Measurements from ENCODE around the gene MBP. TPM values are rescaled to one million over a fixed set of nuclear protein-coding genes. Genes with fewer than 3 reads are reported as not detected.

Gene MBP
- total RNA-seq, 4 donors from 2014 or later, result 28.6 to 55.0 (median 50.4) TPM

DNA sequence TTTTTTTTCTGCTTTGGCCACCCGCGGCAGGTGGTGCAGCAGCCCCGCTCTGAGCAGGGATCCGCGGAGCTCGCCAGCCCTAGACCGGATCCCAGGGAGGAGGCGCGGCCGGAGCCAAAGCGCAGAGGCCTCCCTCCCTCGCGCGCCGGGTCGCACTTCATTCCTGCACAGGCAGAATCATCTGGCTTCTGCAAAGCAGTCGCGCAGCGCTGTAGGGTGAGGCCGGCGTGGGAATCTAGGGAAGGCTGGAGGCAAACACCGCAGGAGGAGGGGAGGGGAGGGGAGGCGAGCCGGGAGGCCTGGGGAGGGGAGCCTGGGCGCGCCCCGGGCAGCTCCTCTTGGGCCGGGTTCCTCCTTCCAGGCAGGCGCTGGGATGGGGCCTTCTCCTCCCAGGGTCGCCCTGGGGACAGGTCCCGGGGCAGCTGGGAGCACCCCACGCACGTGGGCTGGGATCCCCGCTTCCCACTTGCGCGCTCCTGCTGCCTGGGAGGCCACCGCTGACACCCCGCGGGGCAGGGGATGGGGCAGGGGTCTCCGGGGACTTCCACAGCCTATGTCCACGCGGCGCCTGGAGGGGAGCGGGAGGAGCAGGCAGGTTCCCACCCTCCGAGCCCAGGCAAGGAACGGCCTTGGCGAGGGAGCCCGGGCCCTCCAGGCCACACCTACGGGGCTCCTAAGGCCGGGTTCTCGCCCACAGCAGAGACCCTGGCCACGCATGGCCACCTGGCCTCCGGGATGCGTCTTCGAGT lies 45.0 kb downstream of the MBP start:
- in situ Hi-C loops (cut with MboI; ENCODE audit: low sequenced_read_pairs in 4 of 4), result loop anchor here in 1 of 4 donors (5.0 kb wide), 1 partner anchor 40 kb away; no protein-coding TSS in a partner anchor
- Histone ChIP-seq H3K4me1 (peaks cover 72 to 89% of the 10 kb centered on the region in 2 donors), H3K27ac (peak overlapping the region; percentile 88 to 97 (median 94)), H3K36me3 (no peaks in the 10 kb centered on the region), H3K4me3 (peak overlapping the region; percentile 48 to 56 (median 50)), H3K9me3 (no peaks in the 10 kb centered on the region), H3K27me3 (no peaks in the 10 kb centered on the region)
- intact Hi-C loops (cut with DNase I; ENCODE audit: low total_unique reads), result loop anchor here (1.0 kb wide), 1 partner anchor 27 kb away; no protein-coding TSS in a partner anchor
- no peak for TF ChIP-seq POLR2A (IDR thresholded peaks at IDR 0.05)
- TF ChIP-seq, protein P1, sequence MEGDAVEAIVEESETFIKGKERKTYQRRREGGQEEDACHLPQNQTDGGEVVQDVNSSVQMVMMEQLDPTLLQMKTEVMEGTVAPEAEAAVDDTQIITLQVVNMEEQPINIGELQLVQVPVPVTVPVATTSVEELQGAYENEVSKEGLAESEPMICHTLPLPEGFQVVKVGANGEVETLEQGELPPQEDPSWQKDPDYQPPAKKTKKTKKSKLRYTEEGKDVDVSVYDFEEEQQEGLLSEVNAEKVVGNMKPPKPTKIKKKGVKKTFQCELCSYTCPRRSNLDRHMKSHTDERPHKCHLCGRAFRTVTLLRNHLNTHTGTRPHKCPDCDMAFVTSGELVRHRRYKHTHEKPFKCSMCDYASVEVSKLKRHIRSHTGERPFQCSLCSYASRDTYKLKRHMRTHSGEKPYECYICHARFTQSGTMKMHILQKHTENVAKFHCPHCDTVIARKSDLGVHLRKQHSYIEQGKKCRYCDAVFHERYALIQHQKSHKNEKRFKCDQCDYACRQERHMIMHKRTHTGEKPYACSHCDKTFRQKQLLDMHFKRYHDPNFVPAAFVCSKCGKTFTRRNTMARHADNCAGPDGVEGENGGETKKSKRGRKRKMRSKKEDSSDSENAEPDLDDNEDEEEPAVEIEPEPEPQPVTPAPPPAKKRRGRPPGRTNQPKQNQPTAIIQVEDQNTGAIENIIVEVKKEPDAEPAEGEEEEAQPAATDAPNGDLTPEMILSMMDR (IDR thresholded peaks at IDR 0.05 in 4 of 5, conservative IDR thresholded peaks at IDR 0.05 in 1 of 5), result no peak
- ATAC-seq, result peak; percentile 13 to 16
- no peak for DNase-seq

DNA sequence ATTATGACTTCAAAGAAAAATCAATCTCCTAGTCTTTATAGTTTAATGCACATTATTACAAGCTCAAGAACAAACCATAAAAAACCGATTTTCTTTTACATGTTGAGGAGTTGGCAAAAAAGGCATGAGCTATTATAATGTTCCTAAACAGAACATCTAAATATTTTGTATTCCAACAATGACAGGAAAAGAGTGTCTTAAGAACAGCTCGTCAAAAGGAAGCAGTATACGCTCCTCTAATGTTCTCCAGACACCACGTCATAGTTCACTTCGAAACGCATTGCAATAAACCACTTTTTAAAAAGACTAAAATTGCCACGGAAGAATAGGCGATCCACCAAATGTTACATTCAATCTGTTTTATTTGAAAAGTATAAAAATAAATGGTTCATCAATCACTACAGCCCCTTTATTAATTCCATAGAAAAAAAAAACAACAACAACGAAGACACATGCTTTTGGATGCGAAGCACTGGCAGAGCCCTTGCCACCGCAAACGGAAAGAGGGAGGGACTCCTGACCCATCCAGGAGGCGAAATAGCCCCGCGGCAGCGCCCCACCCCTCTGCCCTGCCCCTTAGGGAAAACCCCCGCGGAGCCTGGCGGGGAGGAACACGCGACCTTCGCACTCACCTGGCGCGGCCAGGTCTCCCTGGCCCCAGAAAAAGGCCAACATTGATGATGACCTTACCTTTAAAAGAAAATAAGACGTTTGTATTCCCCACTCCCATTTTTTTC lies 45.8 kb downstream of the MBP start:
- Histone ChIP-seq H3K9me3 (no peaks in the 10 kb centered on the region), H3K4me1 (peaks cover 71 to 90% of the 10 kb centered on the region in 2 donors), H3K27me3 (no peaks in the 10 kb centered on the region), H3K36me3 (no peaks in the 10 kb centered on the region), H3K27ac (peak overlapping the region; percentile 88 to 97 (median 94)), H3K4me3 (peak overlapping the region; percentile 48 to 56 (median 50))
- intact Hi-C loops (cut with DNase I; ENCODE audit: low total_unique reads), result no loop called here
- ATAC-seq (peak; percentile 21 to 30), DNase-seq (peak; percentile 62 to 73)
- peak; percentile 53 to 58 for TF ChIP-seq POLR2A (IDR thresholded peaks at IDR 0.05)
- TF ChIP-seq, protein P1 (IDR thresholded peaks at IDR 0.05 in 4 of 5, conservative IDR thresholded peaks at IDR 0.05 in 1 of 5), result no peak
- in situ Hi-C loops (cut with MboI; ENCODE audit: low sequenced_read_pairs in 4 of 4), result loop anchor here in 1 of 4 donors (5.0 kb wide), 1 partner anchor 40 kb away; no protein-coding TSS in a partner anchor

DNA sequence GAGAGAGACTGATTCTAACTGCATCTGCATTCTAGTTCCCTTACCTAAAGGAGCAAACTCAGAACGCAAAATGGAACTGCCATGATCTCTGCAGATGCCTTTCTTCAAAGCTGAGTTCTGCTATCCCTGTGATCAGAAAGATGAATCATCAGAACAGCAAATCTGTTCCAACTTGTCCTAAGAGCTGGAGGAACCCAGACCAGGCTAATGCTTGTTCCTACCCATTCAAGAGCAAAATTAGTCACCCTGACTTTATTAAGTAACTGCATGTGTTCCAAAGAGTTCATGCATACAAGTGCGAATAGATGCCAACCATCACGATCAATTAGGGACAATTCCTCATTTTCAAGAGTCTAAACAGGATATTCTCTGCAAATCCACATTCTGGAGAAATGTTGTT lies 46.5 kb downstream of the MBP start:
- Histone ChIP-seq H3K4me3 (peak overlapping the region in 1 of 4 donors; percentile 12), H3K4me1 (peaks cover 68 to 89% of the 10 kb centered on the region in 2 donors)
- intact Hi-C loops (cut with DNase I; ENCODE audit: low total_unique reads), result no loop called here

DNA sequence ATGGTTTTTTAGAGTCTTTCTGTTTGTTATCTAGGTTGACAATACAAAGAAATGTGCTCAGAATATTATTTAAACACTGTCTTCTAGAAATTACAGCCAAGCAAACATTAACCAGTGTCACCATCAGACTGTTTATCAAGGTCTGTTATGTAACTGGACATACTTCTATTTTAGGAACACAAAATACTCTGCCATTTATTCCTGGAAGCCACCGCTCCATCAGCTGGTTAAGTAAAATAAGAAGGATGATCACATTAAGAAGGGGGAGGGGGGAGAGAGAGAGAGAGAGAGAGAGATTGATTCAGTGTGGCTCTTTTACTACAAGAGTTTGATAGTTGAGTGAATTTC lies 47.9 kb downstream of the MBP start:
- DNase-seq (no peak), ATAC-seq (peak; percentile 63 to 73)
- no peaks in the 10 kb centered on the region for H3K36me3 ChIP-seq
- in situ Hi-C loops (cut with MboI; ENCODE audit: low sequenced_read_pairs in 4 of 4), result loop anchor here in 1 of 4 donors (5.0 kb wide), 1 partner anchor 43 kb away; no protein-coding TSS in a partner anchor
- H3K4me1 ChIP-seq, result peaks cover 69 to 91% of the 10 kb centered on the region in 2 donors
- no peaks in the 10 kb centered on the region for H3K27me3 ChIP-seq
- intact Hi-C loops (cut with DNase I; ENCODE audit: low total_unique reads), result no loop called here
- H3K4me3 ChIP-seq, result no peak overlapping the region
- TF ChIP-seq, protein P1 (IDR thresholded peaks at IDR 0.05 in 4 of 5, conservative IDR thresholded peaks at IDR 0.05 in 1 of 5), result no peak
- TF ChIP-seq POLR2A (IDR thresholded peaks at IDR 0.05), result peak in 1 of 2 donors; percentile 38
- H3K9me3 ChIP-seq, result no peaks in the 10 kb centered on the region
- peak overlapping the region; percentile 88 to 97 (median 94) for H3K27ac ChIP-seq

More for the DNA sequence above, 46.5 kb downstream of the MBP start:
- DNase-seq, result no peak
- Histone ChIP-seq H3K9me3 (no peaks in the 10 kb centered on the region), H3K27me3 (no peaks in the 10 kb centered on the region), H3K27ac (peak overlapping the region; percentile 88 to 97 (median 94)), H3K36me3 (no peaks in the 10 kb centered on the region)
- in situ Hi-C loops (cut with MboI; ENCODE audit: low sequenced_read_pairs in 4 of 4), result loop anchor here in 1 of 4 donors (5.0 kb wide), 1 partner anchor 41 kb away; no protein-coding TSS in a partner anchor
- ATAC-seq, result peak; percentile 47 to 67
- TF ChIP-seq, protein P1 (IDR thresholded peaks at IDR 0.05 in 4 of 5, conservative IDR thresholded peaks at IDR 0.05 in 1 of 5), result no peak
- peak in 1 of 2 donors; percentile 21 for TF ChIP-seq POLR2A (IDR thresholded peaks at IDR 0.05)

Data from gastrocnemius medialis (tissue), 4 donors.